ENCODE results near the gene PCDHB10. TPM values are rescaled to one million over a fixed set of nuclear protein-coding genes. Genes with fewer than 3 reads are reported as not detected.
"Not testable (repeated sequence)": the region's sequence is repeated elsewhere in the genome, so short reads cannot be mapped to it uniquely, and the experiment has no call there.

Gene PCDHB10
- total RNA-seq, 2 experiments from 2014 or later: not detected

DNA sequence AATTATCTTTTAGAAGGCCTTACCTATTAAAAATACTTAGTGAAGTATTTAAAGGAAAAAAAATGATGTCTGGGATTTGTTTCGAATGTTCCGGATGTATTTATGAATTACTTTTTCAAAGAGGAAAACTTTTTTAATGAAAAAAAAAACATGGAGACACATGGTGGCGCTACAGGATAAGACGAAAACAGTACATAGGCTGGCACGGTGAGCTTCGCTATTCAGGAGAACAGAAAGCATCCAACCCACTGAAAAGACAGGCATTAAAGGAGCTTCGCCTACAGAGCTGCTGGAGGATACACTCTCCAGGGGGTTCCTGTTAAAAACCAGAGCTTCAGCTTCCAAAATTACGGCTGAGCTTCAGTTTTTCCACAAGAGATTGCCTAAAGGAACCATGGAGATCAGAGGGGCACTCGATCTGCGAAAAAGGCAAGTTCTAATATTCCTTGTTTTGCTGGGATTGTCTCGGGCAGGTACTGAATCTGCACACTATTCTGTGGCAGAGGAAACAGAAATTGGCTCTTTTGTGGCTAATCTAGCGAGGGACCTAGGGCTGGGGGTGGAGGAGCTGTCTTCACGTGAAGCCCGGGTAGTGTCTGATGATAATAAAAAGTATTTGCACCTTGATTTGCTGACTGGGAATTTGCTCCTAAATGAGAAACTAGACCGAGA is 31.1 kb downstream of the PCDHB10 start, which contains the start of gene PCDHB14:
PCDHB14 (plus strand) TSS at position 232 of the 672 bp plus-strand sequence; CDS start at position 395, 163 bp downstream.
- BruUV-seq (replicated peaks): no TSS peak
- peak within 1 kb of the TSS; percentile 39; the same call in 1 of the 2 replicates for H3K4me2 ChIP-seq (ENCODE audit: low read length)
- H3K36me3 ChIP-seq (ENCODE audit: insufficient read depth, low read length): no peaks in the 10 kb centered on the region
- H3K4me1 ChIP-seq (ENCODE audit: insufficient read depth, low read length, poor library complexity, severe bottlenecking): no peaks in the 10 kb centered on the region
- no peaks in the 10 kb centered on the region for H3K9me3 ChIP-seq (ENCODE audit: low read length)
- no peak within 1 kb of the TSS for H3K27ac ChIP-seq (ENCODE audit: low read depth, low read length, poor library complexity, severe bottlenecking)
- no peak within 1 kb of the TSS for H2AFZ ChIP-seq (ENCODE audit: low read length)
- H3K4me3 ChIP-seq (ENCODE audit: low read depth, low read length, poor library complexity, severe bottlenecking): no peak within 1 kb of the TSS
- CTCF ChIA-PET (ENCODE audit: unreplicated experiment): interaction anchor here (0.5 to 1.0 kb wide), 2 partner anchors 23 to 97 kb away, joined by 3 read pairs; partner anchors contain the start of gene TAF7
- peak; percentile 34 for DNase-seq (ENCODE audit: low spot score)
- H3K9me2 ChIP-seq (ENCODE audit: insufficient read depth, low read length): no peaks in the 10 kb centered on the region
- TF ChIP-seq CTCF (conservative IDR thresholded peaks at IDR 0.05; ENCODE audit: low read length): peak; percentile 73
- TF ChIP-seq EZH2phosphoT487 (IDR thresholded peaks at IDR 0.05; ENCODE audit: borderline replicate concordance, low read depth, low read length): no peak
- POLR2A ChIA-PET: interaction anchor here (0.7 to 0.8 kb wide), 2 partner anchors 17 to 1158 kb away, joined by 3 to 4 read pairs; no protein-coding TSS in a partner anchor
- H4K20me1 ChIP-seq (ENCODE audit: insufficient read depth, low read length): no peaks in the 10 kb centered on the region
- H3K79me2 ChIP-seq (ENCODE audit: insufficient read depth, low read depth, low read length): no peaks in the 10 kb centered on the region
- intact Hi-C loops (cut with micrococcal nuclease; ENCODE audit: unreplicated experiment): no loop called here

DNA sequence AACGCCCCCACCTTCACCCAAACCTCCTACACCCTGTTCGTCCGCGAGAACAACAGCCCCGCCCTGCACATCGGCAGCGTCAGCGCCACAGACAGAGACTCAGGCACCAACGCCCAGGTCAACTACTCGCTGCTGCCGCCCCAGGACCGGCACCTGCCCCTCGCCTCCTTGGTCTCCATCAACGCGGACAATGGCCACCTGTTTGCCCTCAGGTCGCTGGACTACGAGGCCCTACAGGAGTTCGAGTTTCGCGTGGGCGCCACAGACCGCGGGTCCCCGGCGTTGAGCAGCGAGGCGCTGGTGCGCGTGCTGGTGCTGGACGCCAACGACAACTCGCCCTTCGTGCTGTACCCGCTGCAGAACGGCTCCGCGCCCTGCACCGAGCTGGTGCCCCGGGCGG is 32.7 kb downstream of the PCDHB10 start:
- intact Hi-C loops (cut with micrococcal nuclease; ENCODE audit: unreplicated experiment); H3K9me3 ChIP-seq (ENCODE audit: low read length); H3K27ac ChIP-seq (ENCODE audit: low read depth, low read length, poor library complexity, severe bottlenecking); POLR2A ChIA-PET; H3K4me1 ChIP-seq (ENCODE audit: insufficient read depth, low read length, poor library complexity, severe bottlenecking); CTCF ChIA-PET (ENCODE audit: unreplicated experiment); BruUV-seq (replicated peaks); H4K20me1 ChIP-seq (ENCODE audit: insufficient read depth, low read length); H3K9me2 ChIP-seq (ENCODE audit: insufficient read depth, low read length); H3K4me3 ChIP-seq (ENCODE audit: low read depth, low read length, poor library complexity, severe bottlenecking); H3K79me2 ChIP-seq (ENCODE audit: insufficient read depth, low read depth, low read length); DNase-seq (ENCODE audit: low spot score); H3K36me3 ChIP-seq (ENCODE audit: insufficient read depth, low read length); H3K4me2 ChIP-seq (ENCODE audit: low read length); H2AFZ ChIP-seq (ENCODE audit: low read length): not testable (repeated sequence)

DNA sequence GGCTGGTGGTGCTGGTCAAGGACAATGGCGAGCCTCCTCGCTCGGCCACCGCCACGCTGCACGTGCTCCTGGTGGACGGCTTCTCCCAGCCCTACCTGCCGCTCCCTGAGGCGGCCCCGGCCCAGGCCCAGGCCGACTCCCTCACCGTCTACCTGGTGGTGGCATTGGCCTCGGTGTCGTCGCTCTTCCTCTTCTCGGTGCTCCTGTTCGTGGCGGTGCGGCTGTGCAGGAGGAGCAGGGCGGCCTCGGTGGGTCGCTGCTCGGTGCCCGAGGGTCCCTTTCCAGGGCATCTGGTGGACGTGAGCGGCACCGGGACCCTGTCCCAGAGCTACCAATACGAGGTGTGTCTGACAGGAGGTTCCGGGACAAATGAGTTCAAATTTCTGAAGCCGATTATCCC is 33.3 kb downstream of the PCDHB10 start:
- H4K20me1 ChIP-seq (ENCODE audit: insufficient read depth, low read length); DNase-seq (ENCODE audit: low spot score); H3K36me3 ChIP-seq (ENCODE audit: insufficient read depth, low read length); H3K4me1 ChIP-seq (ENCODE audit: insufficient read depth, low read length, poor library complexity, severe bottlenecking); H3K79me2 ChIP-seq (ENCODE audit: insufficient read depth, low read depth, low read length); H3K9me3 ChIP-seq (ENCODE audit: low read length); H2AFZ ChIP-seq (ENCODE audit: low read length); BruUV-seq (replicated peaks); H3K4me2 ChIP-seq (ENCODE audit: low read length); POLR2A ChIA-PET; H3K27ac ChIP-seq (ENCODE audit: low read depth, low read length, poor library complexity, severe bottlenecking); CTCF ChIA-PET (ENCODE audit: unreplicated experiment); H3K4me3 ChIP-seq (ENCODE audit: low read depth, low read length, poor library complexity, severe bottlenecking); H3K9me2 ChIP-seq (ENCODE audit: insufficient read depth, low read length); intact Hi-C loops (cut with micrococcal nuclease; ENCODE audit: unreplicated experiment): not testable (repeated sequence)

All from OCI-LY7 (cell line).